Neutrophil (primary cell): Measurements from ENCODE around the gene CCDC174.

Experiments used
- H3K27ac ChIP-seq: fragments of 200-600 bp; sonication (generic); 2 replicates; pipeline ENCODE4 v1.5.1; 2016; ENCODE audit warnings: mild to moderate bottlenecking, moderate library complexity
- H3K27me3 ChIP-seq: fragments of 200-600 bp; sonication (generic); 2 replicates; pipeline ENCODE4 v1.6.0; 2016; ENCODE audit warnings: mild to moderate bottlenecking
- H3K36me3 ChIP-seq: fragments of 200-600 bp; sonication (generic); 2 replicates; pipeline ENCODE4 v1.5.1; 2017
- H3K4me1 ChIP-seq, 2 experiments: fragments of 200-600 bp in 1 of 2; sonication (generic) in 1 of 2; 1 replicate in 1 of 2; 2 replicates in 1 of 2; pipeline versions ENCODE4 v1.5.1 to v1.6.1; 2013 to 2016; ENCODE audit warnings: low read depth in 1 of 2, low read length in 1 of 2, mild to moderate bottlenecking in 1 of 2, moderate library complexity in 1 of 2; ENCODE audit not compliant: control insufficient read depth in 1 of 2, insufficient read depth in 1 of 2
- H3K4me3 ChIP-seq, 2 experiments: fragments of 200-600 bp in 1 of 2; sonication (generic) in 1 of 2; 1 replicate in 1 of 2; 2 replicates in 1 of 2; pipeline ENCODE4 v1.5.1; 2013 to 2016; ENCODE audit warnings: low read depth in 1 of 2, low read length in 1 of 2, mild to moderate bottlenecking in 1 of 2, moderate library complexity in 1 of 2
- H3K9me3 ChIP-seq: fragments of 200-600 bp; sonication (generic); 2 replicates; pipeline ENCODE4 v1.5.1; 2016
- TF ChIP-seq, protein P1 (sequence below): fragments of 200-600 bp; sonication (generic); IDR thresholded peaks from 2 replicates; pipeline ENCODE4 v1.5.1; 2016; ENCODE audit warnings: antibody characterized with exemption

The CCDC174 gene

GRCh38 chr3:14621093-14621492 is 30.5 kb upstream of the CCDC174 start:
- Histone ChIP-seq H3K36me3 (no peaks in the 10 kb centered on the region), H3K9me3 (no peaks in the 10 kb centered on the region), H3K4me3 (no peak overlapping the region), H3K27me3 (peaks cover 51% of the 10 kb centered on the region), H3K4me1 (no peaks in the 10 kb centered on the region), H3K27ac (no peak overlapping the region)
- TF ChIP-seq, protein P1, sequence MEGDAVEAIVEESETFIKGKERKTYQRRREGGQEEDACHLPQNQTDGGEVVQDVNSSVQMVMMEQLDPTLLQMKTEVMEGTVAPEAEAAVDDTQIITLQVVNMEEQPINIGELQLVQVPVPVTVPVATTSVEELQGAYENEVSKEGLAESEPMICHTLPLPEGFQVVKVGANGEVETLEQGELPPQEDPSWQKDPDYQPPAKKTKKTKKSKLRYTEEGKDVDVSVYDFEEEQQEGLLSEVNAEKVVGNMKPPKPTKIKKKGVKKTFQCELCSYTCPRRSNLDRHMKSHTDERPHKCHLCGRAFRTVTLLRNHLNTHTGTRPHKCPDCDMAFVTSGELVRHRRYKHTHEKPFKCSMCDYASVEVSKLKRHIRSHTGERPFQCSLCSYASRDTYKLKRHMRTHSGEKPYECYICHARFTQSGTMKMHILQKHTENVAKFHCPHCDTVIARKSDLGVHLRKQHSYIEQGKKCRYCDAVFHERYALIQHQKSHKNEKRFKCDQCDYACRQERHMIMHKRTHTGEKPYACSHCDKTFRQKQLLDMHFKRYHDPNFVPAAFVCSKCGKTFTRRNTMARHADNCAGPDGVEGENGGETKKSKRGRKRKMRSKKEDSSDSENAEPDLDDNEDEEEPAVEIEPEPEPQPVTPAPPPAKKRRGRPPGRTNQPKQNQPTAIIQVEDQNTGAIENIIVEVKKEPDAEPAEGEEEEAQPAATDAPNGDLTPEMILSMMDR: no peak

- Histone ChIP-seq H3K4me1 (no peaks in the 10 kb centered on the region), H3K27ac (no peak overlapping the region), H3K36me3 (no peaks in the 10 kb centered on the region)
Measured at GRCh38 chr3:14622368-14622767, 29.2 kb upstream of the CCDC174 start.

DNA sequence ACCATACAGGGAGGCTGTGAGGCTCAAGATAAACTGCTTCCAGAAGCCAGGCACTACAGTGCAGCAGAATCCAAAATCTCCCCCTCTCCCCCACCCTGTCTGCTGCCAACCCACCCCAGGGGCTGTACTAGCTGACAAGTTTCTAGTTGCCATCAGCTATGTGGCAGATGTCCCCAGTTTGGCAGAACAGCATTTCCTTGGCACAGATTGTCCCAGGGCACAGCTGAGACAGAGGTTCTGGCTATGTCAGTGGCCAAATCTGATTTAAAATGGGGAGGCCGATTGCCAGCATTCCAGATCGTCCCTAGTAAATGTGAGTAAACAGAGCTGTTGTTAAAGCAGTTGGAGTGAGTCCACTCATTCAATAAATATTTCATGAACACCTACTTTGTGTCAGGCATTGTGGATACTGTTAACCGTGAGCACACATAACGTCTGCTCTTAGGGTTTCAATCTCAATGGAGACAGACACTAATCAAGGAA is 28.0 kb upstream of the CCDC174 start:
- no peaks in the 10 kb centered on the region for H3K9me3 ChIP-seq
- H3K27me3 ChIP-seq: peaks cover 48% of the 10 kb centered on the region
- no peaks in the 10 kb centered on the region for H3K4me1 ChIP-seq
- H3K4me3 ChIP-seq: no peak overlapping the region
- TF ChIP-seq, protein P1: no peak
- H3K36me3 ChIP-seq: no peaks in the 10 kb centered on the region
- H3K27ac ChIP-seq: no peak overlapping the region

More at GRCh38 chr3:14622368-14622767, 29.2 kb upstream of the CCDC174 start:
- no peak overlapping the region for H3K4me3 ChIP-seq
- H3K9me3 ChIP-seq: no peaks in the 10 kb centered on the region
- TF ChIP-seq, protein P1: no peak
- H3K27me3 ChIP-seq: peaks cover 43% of the 10 kb centered on the region

GRCh38 chr3:14624498-14624897 is 27.1 kb upstream of the CCDC174 start:
- no peaks in the 10 kb centered on the region for H3K36me3 ChIP-seq
- TF ChIP-seq, protein P1: no peak
- H3K4me1 ChIP-seq: no peaks in the 10 kb centered on the region

DNA sequence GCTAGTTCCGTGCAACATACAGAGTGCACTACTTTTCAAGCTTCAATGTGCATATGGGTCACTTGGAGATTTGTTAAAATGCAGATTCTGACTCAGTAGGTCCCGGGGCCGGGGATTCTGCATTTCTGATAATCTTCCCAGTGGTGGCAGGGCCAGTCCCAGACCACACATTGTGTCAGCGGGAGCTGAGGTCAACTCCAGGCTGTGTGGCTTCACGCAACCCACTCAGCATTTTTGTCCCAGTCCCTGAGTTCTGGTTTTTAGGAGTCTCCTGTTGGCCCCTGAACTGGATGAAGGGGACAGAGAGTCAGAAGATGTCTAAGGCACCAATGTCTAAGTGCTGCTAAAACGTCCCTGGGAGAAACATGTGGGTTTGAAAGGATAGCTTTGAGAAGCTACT is 26.1 kb upstream of the CCDC174 start:
- Histone ChIP-seq H3K4me1 (no peaks in the 10 kb centered on the region), H3K36me3 (no peaks in the 10 kb centered on the region), H3K9me3 (no peaks in the 10 kb centered on the region), H3K27me3 (peaks cover 51% of the 10 kb centered on the region), H3K4me3 (no peak overlapping the region), H3K27ac (no peak overlapping the region)
- TF ChIP-seq, protein P1: no peak

More at GRCh38 chr3:14624498-14624897, 27.1 kb upstream of the CCDC174 start:
- no peak overlapping the region for H3K4me3 ChIP-seq
- H3K9me3 ChIP-seq: no peaks in the 10 kb centered on the region
- no peak overlapping the region for H3K27ac ChIP-seq
- H3K27me3 ChIP-seq: peaks cover 51% of the 10 kb centered on the region

DNA sequence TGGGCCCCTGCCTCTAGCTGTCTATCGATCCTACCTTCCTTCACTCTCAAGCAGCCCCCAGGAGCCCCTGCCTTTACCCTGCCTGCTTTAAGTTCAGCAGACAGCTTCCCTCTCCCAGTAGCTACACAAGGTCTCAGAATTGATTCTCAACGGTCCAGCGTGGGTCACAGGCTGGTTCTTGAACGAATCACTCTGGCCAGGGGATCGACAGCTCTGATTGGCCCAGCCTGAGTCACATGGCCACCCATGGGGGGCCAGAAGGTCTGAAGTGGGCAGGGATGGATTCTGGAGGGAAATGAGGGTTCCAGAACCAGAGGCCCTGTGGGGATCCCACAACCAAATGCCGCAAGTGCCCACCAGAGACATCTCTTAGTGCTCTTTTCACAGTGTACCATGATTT is 23.7 kb upstream of the CCDC174 start:
- H3K9me3 ChIP-seq: no peaks in the 10 kb centered on the region
- no peaks in the 10 kb centered on the region for H3K36me3 ChIP-seq
- TF ChIP-seq, protein P1: no peak
- peaks cover 47% of the 10 kb centered on the region for H3K27me3 ChIP-seq
- no peak overlapping the region for H3K4me3 ChIP-seq
- H3K27ac ChIP-seq: no peak overlapping the region
- no peaks in the 10 kb centered on the region for H3K4me1 ChIP-seq
